Vagina (tissue), 2 donors: ENCODE measurements around the gene THY1. TPM values are rescaled to one million over a fixed set of nuclear protein-coding genes. Genes with fewer than 3 reads are reported as not detected.
"Not testable (repeated sequence)": the region's sequence is repeated elsewhere in the genome, so short reads cannot be mapped to it uniquely, and the experiment has no call there.

Source experiments
- DNase-seq, 2 donors: peaks; one replicate each; pipeline ENCODE4 v3.0.0-alpha.2; 2017; ENCODE audit errors: extremely low spot score in 2 of 2
- H3K27ac ChIP-seq: fragments of 200-600 bp; sonication (generic); one replicate; pipeline ENCODE4 v1.5.1; 2019
- H3K27me3 ChIP-seq: fragments of 200-600 bp; sonication (generic); one replicate; pipeline ENCODE4 v1.5.1; 2019
- H3K36me3 ChIP-seq, 2 donors: fragments of 200-600 bp; sonication (generic); one replicate each; pipeline ENCODE4 v1.5.1; 2017 to 2019
- H3K4me1 ChIP-seq: fragments of 200-600 bp; sonication (generic); one replicate; pipeline ENCODE4 v1.5.1; 2019
- H3K4me3 ChIP-seq, 2 donors: fragments of 200-600 bp; sonication (generic); 1 replicate in 1 of 2; 2 replicates in 1 of 2; pipeline ENCODE4 v1.5.1; 2016 to 2019
- H3K9me3 ChIP-seq: fragments of 200-600 bp; sonication (generic); one replicate; pipeline ENCODE4 v1.5.1; 2019
- POLR2A ChIP-seq, 2 donors: fragments of 450-650 bp; IDR thresholded peaks; one replicate each; pipeline ENCODE4 v1.6.1; 2017; ENCODE audit warnings: antibody characterized with exemption in 2 of 2, mild to moderate bottlenecking in 2 of 2, moderate library complexity in 2 of 2
- POLR2AphosphoS5 ChIP-seq, 2 donors: sonication (generic); formaldehyde crosslinking; IDR thresholded peaks; one replicate each; pipeline ENCODE4 v1.9.0; 2017; ENCODE audit warnings: antibody characterized with exemption in 2 of 2, mild to moderate bottlenecking in 2 of 2, low read depth in 1 of 2; ENCODE audit not compliant: insufficient read depth in 1 of 2
- intact Hi-C: fragments of 100-400 bp; cut with DNase I; formaldehyde crosslinking; loops from one replicate; pipeline ENCODE4 v1.15.1; 2023
- total RNA-seq: library from RNA; depleted of rRNA; stranded (reverse); fragments of >200 nt; gene quantifications from one replicate; pipeline ENCODE4 v1.2.3, GENCODE V29; 2016
- TF ChIP-seq, protein P1 (sequence below), 3 experiments: fragments of 450-650 bp in 2 of 3; fragments of 200-600 bp in 1 of 3; sonication (generic) in 1 of 3; IDR thresholded peaks; one replicate each; pipeline ENCODE4 v1.5.1; 2017 to 2019; ENCODE audit warnings: antibody characterized with exemption in 3 of 3, mild to moderate bottlenecking in 2 of 3, moderate library complexity in 2 of 3

THY1 gene
- total RNA-seq, 1 donor from 2014 or later: 48.9 TPM

DNA sequence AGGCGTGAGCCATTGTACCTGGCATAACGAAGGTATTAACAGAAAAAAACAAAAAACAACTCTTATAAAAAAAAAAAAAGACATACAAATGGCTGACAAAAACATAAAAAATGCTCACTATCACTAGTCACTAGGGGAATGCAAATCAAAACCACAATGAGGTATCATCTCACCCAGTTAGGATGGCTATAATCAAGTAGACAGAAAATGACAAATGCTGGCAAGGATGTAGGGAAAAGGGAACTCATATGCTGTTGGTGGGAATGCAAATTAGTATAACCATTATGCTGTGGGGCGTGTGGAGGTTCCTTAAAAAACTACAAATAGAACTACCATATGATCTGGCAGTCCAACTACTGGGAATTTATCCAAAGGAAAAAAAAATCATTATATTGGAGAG is 17.0 kb downstream of the THY1 start:
- no peaks in the 10 kb centered on the region for H3K4me1 ChIP-seq
- no peak for DNase-seq
- TF ChIP-seq POLR2A (IDR thresholded peaks at IDR 0.05) (no peak), POLR2AphosphoS5 (IDR thresholded peaks at IDR 0.05; ENCODE audit: insufficient read depth in 1 of 2, low read depth in 1 of 2) (no peak)
- TF ChIP-seq, protein P1, sequence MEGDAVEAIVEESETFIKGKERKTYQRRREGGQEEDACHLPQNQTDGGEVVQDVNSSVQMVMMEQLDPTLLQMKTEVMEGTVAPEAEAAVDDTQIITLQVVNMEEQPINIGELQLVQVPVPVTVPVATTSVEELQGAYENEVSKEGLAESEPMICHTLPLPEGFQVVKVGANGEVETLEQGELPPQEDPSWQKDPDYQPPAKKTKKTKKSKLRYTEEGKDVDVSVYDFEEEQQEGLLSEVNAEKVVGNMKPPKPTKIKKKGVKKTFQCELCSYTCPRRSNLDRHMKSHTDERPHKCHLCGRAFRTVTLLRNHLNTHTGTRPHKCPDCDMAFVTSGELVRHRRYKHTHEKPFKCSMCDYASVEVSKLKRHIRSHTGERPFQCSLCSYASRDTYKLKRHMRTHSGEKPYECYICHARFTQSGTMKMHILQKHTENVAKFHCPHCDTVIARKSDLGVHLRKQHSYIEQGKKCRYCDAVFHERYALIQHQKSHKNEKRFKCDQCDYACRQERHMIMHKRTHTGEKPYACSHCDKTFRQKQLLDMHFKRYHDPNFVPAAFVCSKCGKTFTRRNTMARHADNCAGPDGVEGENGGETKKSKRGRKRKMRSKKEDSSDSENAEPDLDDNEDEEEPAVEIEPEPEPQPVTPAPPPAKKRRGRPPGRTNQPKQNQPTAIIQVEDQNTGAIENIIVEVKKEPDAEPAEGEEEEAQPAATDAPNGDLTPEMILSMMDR (IDR thresholded peaks at IDR 0.05): no peak
- H3K27ac ChIP-seq: no peak overlapping the region
- H3K27me3 ChIP-seq: no peaks in the 10 kb centered on the region
- no peak overlapping the region for H3K4me3 ChIP-seq
- no peaks in the 10 kb centered on the region for H3K36me3 ChIP-seq
- intact Hi-C loops: no loop called here
- no peaks in the 10 kb centered on the region for H3K9me3 ChIP-seq

- H3K9me3 ChIP-seq, H3K4me1 ChIP-seq, DNase-seq, H3K27me3 ChIP-seq, H3K27ac ChIP-seq, intact Hi-C loops, H3K4me3 ChIP-seq, H3K36me3 ChIP-seq: not testable (repeated sequence)
Observed at GRCh38 chr11:119405448-119405847, 17.5 kb downstream of the THY1 start.

GRCh38 chr11:119404872-119405271 is 18.1 kb downstream of the THY1 start:
- Histone ChIP-seq H3K4me3 (no peak overlapping the region), H3K4me1 (no peaks in the 10 kb centered on the region)

DNA sequence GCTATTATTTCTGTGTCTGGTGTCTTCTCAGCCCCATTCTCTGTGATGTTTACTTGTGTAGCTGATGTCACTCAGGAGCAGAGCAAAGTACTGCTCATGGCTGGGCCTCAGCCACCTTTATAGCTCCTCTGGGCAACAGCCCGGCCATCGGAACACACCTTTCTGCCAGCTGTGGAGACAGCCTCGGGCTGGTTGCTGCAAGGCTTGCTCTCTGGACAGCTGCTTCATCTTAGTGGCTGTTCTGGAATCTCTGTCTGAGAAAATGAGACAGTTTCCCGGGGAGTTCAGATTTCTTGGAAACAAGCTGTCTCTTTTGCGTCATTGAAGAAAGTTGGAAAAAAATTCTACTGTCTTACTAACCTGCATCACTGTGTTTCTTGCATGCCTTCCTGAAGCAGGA is 20.0 kb downstream of the THY1 start:
- no peak for DNase-seq
- intact Hi-C loops: no loop called here
- Histone ChIP-seq H3K4me1 (no peaks in the 10 kb centered on the region), H3K4me3 (no peak overlapping the region), H3K27ac (no peak overlapping the region), H3K9me3 (no peaks in the 10 kb centered on the region), H3K27me3 (no peaks in the 10 kb centered on the region), H3K36me3 (no peaks in the 10 kb centered on the region)
- TF ChIP-seq, protein P1 (IDR thresholded peaks at IDR 0.05): no peak
- TF ChIP-seq POLR2A (IDR thresholded peaks at IDR 0.05): no peak
- TF ChIP-seq POLR2AphosphoS5 (IDR thresholded peaks at IDR 0.05; ENCODE audit: insufficient read depth in 1 of 2, low read depth in 1 of 2): no peak

More at GRCh38 chr11:119404872-119405271, 18.1 kb downstream of the THY1 start:
- no peaks in the 10 kb centered on the region for H3K27me3 ChIP-seq
- no peak for DNase-seq
- H3K27ac ChIP-seq: no peak overlapping the region
- TF ChIP-seq, protein P1 (IDR thresholded peaks at IDR 0.05): no peak
- no peak for TF ChIP-seq POLR2AphosphoS5 (IDR thresholded peaks at IDR 0.05; ENCODE audit: insufficient read depth in 1 of 2, low read depth in 1 of 2)
- no peak for TF ChIP-seq POLR2A (IDR thresholded peaks at IDR 0.05)
- H3K36me3 ChIP-seq: no peaks in the 10 kb centered on the region
- no peaks in the 10 kb centered on the region for H3K9me3 ChIP-seq
- intact Hi-C loops: no loop called here

GRCh38 chr11:119402470-119402869 is 20.5 kb downstream of the THY1 start:
- Histone ChIP-seq H3K27ac (no peak overlapping the region), H3K4me3 (no peak overlapping the region), H3K27me3 (no peaks in the 10 kb centered on the region), H3K9me3 (no peaks in the 10 kb centered on the region), H3K4me1 (no peaks in the 10 kb centered on the region), H3K36me3 (no peaks in the 10 kb centered on the region)
- TF ChIP-seq, protein P1 (IDR thresholded peaks at IDR 0.05): no peak
- TF ChIP-seq POLR2A (IDR thresholded peaks at IDR 0.05): no peak
- no peak for TF ChIP-seq POLR2AphosphoS5 (IDR thresholded peaks at IDR 0.05; ENCODE audit: insufficient read depth in 1 of 2, low read depth in 1 of 2)
- no peak for DNase-seq
- intact Hi-C loops: no loop called here

GRCh38 chr11:119400860-119401259 is 22.1 kb downstream of the THY1 start:
- Histone ChIP-seq H3K4me3 (no peak overlapping the region), H3K9me3 (no peaks in the 10 kb centered on the region), H3K36me3 (no peaks in the 10 kb centered on the region), H3K4me1 (no peaks in the 10 kb centered on the region), H3K27me3 (no peaks in the 10 kb centered on the region), H3K27ac (no peak overlapping the region)
- intact Hi-C loops: no loop called here
- TF ChIP-seq POLR2AphosphoS5 (IDR thresholded peaks at IDR 0.05; ENCODE audit: insufficient read depth in 1 of 2, low read depth in 1 of 2) (no peak), POLR2A (IDR thresholded peaks at IDR 0.05) (no peak)
- TF ChIP-seq, protein P1 (IDR thresholded peaks at IDR 0.05): no peak
- no peak for DNase-seq
